ENCODE data around the gene RNASE13.

DNA sequence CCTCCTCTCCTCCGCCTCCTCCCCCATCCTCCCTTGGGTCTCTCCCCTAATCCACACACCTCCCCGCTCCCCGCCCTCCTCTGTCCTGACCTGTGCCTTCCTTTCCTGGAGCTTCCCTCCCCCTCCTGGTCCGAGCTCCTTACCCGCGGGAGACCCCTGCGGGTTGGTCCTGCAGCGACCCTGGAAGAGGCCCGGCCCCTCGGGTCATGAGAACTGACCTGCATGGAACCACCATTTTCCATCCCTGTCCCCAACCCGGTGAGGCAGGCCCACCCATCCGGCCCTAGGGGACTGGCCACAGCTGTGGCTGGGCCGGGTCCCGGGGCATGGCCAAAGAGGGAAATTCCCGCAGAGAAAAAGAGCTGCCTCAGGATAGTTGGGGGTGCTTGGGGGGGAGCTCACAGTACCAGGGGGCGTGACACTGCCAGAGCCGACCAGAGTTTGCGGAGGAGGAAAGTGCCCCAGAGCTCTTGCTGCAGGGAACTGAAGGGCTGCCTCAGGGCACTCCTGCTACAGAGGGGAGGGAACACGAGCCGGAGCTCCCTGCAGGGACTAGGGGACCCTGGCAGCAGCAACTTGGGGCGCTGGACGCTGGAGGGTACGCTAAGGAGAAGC lies 36.1 kb upstream of the RNASE13 start:
- TF ChIP-seq EZH2 (IDR thresholded peaks at IDR 0.05) (no peak), POLR2AphosphoS5 (IDR thresholded peaks at IDR 0.05; ENCODE audit: borderline replicate concordance, low read depth, low read length) (no peak)

All from SK-N-MC (cell line).